Mesothelial cell of epicardium (in vitro differentiated cells): ENCODE measurements around the gene SAMD4B. TPM values are rescaled to one million over a fixed set of nuclear protein-coding genes. Genes with fewer than 3 reads are reported as not detected.
A peak's percentile ranks its signal among the peaks of the same experiment; 100 is the strongest.
"Not testable (repeated sequence)": the region's sequence is repeated elsewhere in the genome, so short reads cannot be mapped to it uniquely, and the experiment has no call there.

ENCODE experiments used
- DNase-seq, 2 experiments: peaks; one replicate each; pipeline ENCODE4 v3.0.0; 2021; ENCODE audit warnings: low spot score in 2 of 2; ENCODE audit not compliant: unreplicated experiment in 2 of 2
- H3K27ac Mint-ChIP-seq: 2 replicates; pipeline ENCODE4 v1.8.0; 2021; ENCODE audit warnings: mixed read lengths
- H3K27me3 Mint-ChIP-seq: 2 replicates; pipeline ENCODE4 v1.8.0; 2021; ENCODE audit warnings: low read depth, mixed read lengths
- H3K36me3 Mint-ChIP-seq: 2 replicates; pipeline ENCODE4 v1.8.0; 2021; ENCODE audit warnings: mixed read lengths
- H3K4me1 Mint-ChIP-seq: 2 replicates; pipeline ENCODE4 v1.8.0; 2021; ENCODE audit warnings: mixed read lengths
- H3K4me3 Mint-ChIP-seq: 2 replicates; pipeline ENCODE4 v1.8.0; 2021; ENCODE audit warnings: mild to moderate bottlenecking, moderate library complexity, mixed read lengths
- H3K9me3 Mint-ChIP-seq: 2 replicates; pipeline ENCODE4 v1.8.0; 2021; ENCODE audit warnings: mixed read lengths
- CTCF ChIP-seq: fragments of 200-600 bp; sonication (generic); IDR thresholded peaks from one replicate; pipeline ENCODE4 v1.5.0; 2021; ENCODE audit warnings: antibody characterized with exemption; ENCODE audit not compliant: unreplicated experiment
- total RNA-seq: library from RNA; stranded (reverse); gene quantifications from 3 replicates; pipeline ENCODE4 v1.2.1, GENCODE V29; 2021

The SAMD4B gene
- total RNA-seq, 1 donor from 2014 or later: 128 TPM

- Mint-ChIP-seq H3K36me3 (peaks cover 28% of the 10 kb centered on the region), H3K4me1 (peaks cover 56% of the 10 kb centered on the region), H3K4me3 (peak overlapping the region; percentile 49), H3K27me3 (peaks cover 43% of the 10 kb centered on the region), H3K27ac (no peak overlapping the region), H3K9me3 (no peaks in the 10 kb centered on the region)
- DNase-seq: no peak
- TF ChIP-seq CTCF: no peak
Measured at GRCh38 chr19:39307822-39308530, 34.2 kb upstream of the SAMD4B start.

GRCh38 chr19:39308531-39309304 is 33.5 kb upstream of the SAMD4B start:
- no peak overlapping the region for H3K27ac Mint-ChIP-seq
- no peak for TF ChIP-seq CTCF
- DNase-seq: no peak
- peaks cover 43% of the 10 kb centered on the region for H3K27me3 Mint-ChIP-seq
- no peaks in the 10 kb centered on the region for H3K9me3 Mint-ChIP-seq
- peak overlapping the region; percentile 43 for H3K4me3 Mint-ChIP-seq
- peaks cover 48% of the 10 kb centered on the region for H3K4me1 Mint-ChIP-seq
- peaks cover 32% of the 10 kb centered on the region for H3K36me3 Mint-ChIP-seq

- H3K27ac Mint-ChIP-seq, H3K9me3 Mint-ChIP-seq, H3K4me3 Mint-ChIP-seq, DNase-seq: not testable (repeated sequence)
- Mint-ChIP-seq H3K36me3 (peaks cover 35% of the 10 kb centered on the region), H3K4me1 (peaks cover 44% of the 10 kb centered on the region), H3K27me3 (peaks cover 43% of the 10 kb centered on the region)
Measured at GRCh38 chr19:39309305-39309670, 32.9 kb upstream of the SAMD4B start.

GRCh38 chr19:39310558-39311311 is 31.5 kb upstream of the SAMD4B start:
- Mint-ChIP-seq H3K4me1 (peaks cover 29% of the 10 kb centered on the region), H3K27me3 (peaks cover 37% of the 10 kb centered on the region), H3K36me3 (peaks cover 35% of the 10 kb centered on the region), H3K9me3 (no peaks in the 10 kb centered on the region), H3K4me3 (no peak overlapping the region), H3K27ac (peak overlapping the region; percentile 13)
- no peak for DNase-seq
- TF ChIP-seq CTCF: no peak

GRCh38 chr19:39314016-39314728 is 28.0 kb upstream of the SAMD4B start:
- no peak for TF ChIP-seq CTCF
- no peak overlapping the region for H3K4me3 Mint-ChIP-seq
- peaks cover 19% of the 10 kb centered on the region for H3K27me3 Mint-ChIP-seq
- H3K27ac Mint-ChIP-seq: no peak overlapping the region
- DNase-seq: no peak
- H3K4me1 Mint-ChIP-seq: peaks cover 11% of the 10 kb centered on the region
- no peaks in the 10 kb centered on the region for H3K9me3 Mint-ChIP-seq
- H3K36me3 Mint-ChIP-seq: peaks cover 50% of the 10 kb centered on the region
